Stimulated activated CD8-positive, alpha-beta memory T cell treated with anti-CD3 and anti-CD28 coated beads, Interleukin-12 subunit alpha, Interleukin-12 subunit beta, amount 100 ng/mL, for 4 hours (primary cell): ENCODE measurements around the gene PAX8.

Experiments
- DNase-seq: peaks from one replicate; pipeline ENCODE4 v3.0.0-alpha.2; 2020; ENCODE audit warnings: low read depth

The PAX8 gene

DNA sequence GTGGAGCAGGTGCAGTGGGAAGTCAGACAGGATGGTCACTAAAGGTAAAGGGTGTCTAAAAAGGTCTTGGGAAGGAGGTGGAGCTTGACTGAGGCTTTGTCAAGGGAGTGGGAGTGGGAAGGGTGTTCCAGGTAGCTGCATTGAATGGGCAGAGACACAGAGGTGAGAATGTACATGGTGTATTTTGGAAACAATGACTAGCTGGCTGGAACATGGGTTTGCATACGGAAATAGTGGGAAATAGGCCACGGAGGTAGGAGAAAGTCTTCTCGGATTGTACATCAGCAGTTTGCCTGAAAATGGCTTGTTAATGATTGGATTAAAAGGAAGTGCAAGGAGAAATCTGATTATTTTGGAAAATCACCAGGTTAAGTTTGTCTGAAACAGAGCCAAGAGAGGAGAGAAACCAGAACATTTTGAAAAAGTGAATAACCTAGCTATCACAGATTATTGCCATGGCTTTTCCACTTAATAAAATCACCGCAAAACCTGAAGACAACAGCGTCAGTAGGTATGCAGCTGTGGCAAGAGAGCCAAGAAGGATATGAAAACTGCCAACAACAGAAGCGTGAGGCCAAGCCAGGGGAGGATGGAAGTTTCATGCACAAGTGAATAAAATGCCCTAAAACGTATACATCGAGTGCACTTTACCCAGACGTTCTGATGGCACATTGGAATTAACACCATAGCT lies 13.9 kb downstream of the PAX8 start:
- no peak for DNase-seq

DNA sequence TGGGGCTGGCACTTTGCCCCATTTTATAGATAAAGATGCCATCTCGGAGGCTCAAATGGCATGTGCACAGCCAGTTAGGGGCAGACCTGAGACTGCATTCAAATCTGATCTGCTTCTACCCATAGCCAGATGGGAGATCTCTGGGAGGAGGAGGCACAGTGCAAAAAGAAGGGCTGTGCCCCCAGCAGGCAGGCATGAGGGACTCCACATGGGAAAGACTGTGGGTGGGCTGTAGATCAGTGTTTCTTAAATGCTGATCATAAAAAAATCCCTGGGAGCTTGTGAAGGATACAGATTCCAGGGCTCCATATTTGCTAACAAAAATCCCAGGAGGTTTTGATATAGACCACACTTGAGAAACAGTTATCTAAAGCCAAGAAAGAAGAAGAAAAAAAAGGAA lies 15.2 kb downstream of the PAX8 start:
- DNase-seq: no peak

DNA sequence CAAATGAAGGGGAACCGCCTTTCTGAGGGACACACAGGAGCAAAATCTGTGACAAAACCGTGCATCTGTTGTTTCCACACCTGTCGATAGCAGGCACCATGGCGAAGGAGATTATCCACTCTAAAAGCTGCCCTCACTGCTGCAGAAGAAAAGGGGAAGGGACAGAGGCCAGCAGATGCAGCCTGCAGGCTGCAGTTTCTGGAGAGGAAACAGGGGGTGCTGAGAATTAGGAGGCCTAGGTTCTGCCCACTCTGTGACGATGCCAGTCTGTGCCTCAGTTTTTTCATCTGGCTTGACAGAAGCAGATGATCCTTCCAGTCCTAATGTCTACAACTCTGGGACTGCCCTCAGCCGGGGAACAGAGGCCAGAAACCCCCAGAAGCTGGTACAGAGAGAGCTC lies 17.7 kb downstream of the PAX8 start:
- no peak for DNase-seq

DNA sequence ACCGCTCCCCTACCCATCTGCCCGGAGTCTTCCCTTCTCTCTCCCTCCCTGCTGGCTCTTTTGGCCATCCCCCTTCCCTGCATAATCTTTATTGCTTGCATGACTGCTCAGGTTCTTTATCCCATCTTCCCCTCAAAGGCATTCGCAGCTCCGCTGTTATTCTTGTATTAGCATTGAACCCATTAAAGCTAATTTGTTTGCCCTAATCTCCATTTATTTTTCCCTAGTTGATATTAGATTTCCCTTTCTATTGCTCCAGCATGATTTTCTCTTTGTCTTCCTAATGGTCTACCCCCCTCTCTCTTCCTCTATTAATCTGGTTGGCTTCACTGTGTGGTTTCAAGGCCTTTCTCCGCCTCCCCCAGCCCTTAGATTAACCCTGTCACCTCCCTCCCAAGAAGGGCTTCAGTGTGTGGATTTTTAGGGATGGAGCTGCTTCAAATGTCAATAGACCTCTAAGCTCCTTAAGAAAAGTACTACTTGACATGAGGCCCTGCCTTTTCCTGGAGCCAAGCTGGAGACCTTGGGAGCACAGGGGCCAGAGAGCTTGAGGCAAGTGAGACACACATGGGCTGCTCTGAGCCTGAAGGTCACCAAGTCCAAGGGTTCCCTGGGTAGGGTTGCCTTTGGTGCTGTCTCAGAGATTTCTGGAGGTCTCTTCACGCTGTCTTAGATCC lies 20.1 kb downstream of the PAX8 start:
- DNase-seq: no peak

DNA sequence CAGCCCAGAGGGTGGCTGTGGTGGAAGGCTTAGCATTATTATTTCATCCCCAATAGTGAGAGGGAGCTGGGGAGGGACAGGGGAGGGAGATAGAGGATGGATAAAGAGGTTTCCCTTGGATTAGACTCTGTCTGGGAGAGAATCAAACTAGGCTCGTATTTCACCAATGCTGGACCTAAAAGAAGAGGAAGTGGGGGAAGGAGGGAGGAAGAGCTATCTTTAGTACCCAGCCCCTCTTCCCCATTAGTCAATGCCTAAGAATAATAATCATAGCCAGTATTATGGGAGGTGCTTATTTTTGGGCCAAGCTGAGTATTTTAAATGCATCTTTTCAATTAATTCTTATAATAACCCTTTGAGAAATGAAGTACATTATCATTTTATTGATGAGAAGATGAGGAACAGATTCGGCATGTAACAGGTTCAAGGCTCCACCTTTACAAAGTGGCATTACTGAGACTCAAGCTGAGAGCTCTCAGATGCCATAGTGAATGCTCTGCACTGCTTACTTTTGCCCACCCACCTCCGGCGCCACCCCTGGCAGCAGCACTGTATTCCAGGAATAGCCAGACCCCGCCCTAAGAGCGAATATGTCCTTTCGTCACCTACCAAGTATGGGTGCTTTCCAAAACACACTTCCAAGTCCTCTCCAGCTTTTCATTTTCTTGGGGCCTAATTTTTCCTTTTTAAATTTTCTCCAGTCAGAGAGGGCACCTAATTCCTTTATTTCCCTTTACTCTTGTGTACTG lies 21.0 kb downstream of the PAX8 start:
- DNase-seq: no peak

DNA sequence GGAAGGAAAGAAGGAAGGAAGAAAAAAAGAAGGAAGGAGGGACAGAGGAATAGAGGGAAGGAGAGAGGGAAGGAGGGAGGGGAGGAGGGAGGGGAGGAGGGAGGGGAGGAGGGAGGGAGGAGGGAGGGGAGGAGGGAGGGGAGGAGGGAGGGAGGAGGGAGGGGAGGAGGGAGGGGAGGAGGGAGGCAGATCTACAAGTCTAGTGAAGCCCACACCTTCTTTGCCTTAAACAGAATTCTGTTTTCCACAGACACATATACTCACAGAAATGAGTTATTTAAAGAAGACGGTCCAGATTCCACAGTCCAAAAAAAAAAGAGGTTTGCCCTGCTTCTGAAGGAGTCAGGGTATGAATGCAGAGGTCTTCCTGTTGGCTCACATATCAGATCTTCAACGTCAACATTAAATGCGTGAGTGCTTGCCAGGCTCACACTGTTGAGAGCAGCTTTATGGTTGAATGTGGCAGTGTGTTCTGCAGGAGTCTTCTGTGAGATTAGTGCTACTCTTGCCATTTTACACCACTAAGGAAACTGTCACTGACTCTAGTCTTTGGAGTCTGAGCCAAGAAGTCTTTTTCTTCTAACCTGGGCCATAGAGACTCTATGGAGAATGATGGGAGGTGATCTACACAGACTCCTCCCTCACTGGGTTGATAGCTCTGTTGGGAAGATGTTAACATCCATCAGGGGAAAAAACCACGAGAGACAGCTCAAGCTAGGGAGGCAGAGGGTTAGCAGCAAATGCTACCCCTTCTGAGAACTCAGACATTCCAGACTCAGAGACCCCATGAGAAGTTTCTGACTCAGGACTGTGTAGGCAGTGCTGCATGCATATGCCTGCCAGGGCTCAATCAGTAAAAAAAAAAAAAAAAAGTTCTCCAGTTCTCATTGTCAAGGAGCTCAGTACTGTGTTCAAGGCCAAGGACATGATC lies 23.3 kb downstream of the PAX8 start:
- no peak for DNase-seq

DNA sequence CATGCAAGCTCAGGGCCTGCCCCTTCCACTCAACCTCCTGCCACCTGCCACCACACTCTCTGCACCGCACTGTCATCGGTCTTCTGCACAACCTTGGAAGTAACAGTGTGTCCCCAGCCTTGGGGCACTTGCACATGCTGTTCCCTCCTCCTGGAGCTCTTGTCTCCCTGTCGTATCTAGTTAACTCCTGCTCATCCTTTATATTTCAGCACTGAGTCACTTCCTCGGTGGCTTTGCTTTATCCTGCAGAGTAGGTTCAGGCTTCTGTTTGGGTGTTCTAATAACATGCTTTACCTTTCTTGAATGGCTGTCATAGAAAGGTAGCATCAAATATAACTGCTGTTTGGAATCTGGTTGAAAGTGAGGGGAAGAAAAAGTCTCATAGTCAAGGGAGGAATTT lies 25.3 kb downstream of the PAX8 start:
- no peak for DNase-seq

DNA sequence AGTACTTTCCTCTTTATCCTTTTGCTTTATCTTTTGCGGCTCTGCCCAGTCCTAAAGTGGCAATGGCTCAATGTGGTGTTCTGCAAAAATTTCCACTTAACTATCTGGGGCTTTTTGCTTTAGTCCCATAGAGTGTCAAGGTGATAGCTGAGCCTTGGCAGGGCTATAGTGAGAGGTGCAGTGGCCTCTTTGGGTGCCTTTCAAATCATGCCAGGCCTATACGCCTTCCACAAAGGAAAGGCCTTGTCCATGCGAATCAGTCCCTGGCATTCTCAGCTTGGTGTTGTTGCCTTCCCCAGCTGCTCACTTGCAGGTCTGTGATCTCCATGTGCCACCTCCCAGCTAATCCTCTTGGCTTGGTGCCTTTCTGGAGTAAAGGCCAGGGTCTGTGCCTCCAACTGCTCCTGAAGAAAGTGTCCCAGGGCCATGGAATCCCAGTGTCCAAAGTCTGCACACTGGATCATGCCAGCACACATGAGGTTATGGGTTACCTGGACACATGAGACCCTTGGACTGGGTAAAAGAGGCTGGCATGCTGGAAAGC lies 26.6 kb downstream of the PAX8 start:
- DNase-seq: no peak

DNA sequence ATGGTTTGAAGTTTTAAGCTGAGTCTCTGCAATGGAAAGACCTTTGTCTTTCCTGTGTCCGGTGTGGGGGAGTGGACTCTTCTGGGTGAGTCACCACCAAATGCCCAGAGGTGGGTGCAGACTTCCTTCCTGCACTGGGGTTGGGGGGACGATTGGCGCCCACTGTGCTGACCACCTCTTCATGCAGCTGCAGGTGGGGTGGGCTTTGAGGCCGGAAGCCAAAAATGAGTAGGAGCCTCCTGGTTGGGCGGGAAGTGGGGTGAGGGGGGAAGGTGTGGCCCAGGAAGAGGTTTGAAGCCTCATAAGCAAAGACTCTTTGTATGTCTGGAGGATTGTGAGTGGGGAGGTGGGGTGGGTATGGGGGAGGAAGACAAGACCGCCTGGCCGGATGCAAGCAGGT lies 27.6 kb downstream of the PAX8 start:
- DNase-seq: no peak

DNA sequence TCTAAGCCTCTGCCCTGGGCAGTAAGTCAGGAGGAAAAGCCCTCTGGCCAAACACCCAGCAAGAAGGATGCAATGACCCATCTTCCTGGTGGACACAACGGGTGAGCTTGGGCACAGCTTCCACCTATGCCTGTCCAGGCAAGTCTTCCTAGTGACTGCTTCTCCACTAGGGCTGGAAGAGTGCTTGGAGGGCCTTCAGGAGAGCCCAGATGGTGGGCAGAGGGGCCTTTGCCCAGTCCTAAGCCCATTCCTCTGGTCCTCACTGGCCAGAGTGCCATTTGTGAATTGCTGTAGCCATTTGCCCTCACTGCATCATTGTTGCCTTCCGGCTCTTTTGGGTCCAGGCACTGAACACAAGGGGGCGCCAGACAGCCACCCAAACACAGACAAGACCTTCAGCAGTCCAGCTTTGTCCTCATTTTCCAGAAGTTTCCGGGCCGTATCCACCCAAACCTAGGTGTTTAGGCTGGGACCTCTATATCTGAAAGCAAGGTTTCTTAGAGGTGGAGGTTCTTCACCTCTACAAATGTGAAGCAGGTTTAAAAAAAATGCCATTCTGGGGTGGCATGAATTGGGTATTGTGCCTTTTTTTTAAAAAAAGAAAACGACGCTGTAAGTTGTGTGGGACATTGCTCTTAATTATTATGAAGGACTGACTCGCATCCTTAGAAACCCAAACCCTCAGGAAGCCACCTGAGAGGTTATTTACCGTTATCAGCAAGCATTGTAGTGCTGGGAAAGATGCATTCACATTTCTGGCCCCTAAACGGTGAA lies 29.5 kb downstream of the PAX8 start:
- DNase-seq: peak; percentile 46

DNA sequence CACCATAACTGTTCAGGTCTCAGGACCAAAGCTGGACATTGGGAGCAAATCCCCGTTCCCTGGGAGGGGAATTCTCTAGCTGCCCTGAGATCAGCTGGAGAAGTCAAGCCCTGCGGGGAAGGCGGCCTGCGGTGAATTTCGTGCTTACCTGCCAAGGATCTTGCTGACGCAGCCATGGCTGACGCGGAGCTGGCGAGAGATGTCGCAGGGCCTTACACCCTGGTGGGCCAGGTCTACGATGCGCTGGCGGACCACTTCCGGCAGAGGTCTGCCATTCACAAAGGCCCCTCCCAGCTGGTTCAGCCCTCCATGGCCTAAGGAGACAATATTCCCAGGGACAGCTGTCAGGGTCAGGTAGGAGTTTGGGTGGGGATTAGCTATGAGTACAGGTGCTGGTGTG lies 32.1 kb downstream of the PAX8 start:
- DNase-seq: no peak

DNA sequence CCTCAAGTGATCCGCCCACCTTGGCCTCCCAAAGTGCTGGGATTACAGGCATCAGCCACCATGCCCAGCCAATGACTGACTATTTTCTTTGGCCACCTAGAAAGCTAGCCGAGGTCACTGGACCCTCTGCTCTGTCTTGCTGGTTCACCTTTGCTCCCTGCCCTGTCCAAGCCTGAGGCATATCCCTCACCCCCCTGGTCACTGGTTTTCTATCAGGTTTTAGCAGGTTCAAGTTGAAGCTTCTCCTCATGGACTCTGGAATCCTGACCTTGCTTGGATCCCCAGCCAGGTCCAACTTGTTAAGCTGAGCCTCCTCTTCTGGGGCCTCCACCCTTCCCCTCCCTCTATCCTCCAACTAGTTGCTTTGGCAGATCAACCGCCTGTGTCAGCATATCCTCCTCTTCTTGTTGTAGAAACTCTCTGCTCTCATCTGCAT lies 33.4 kb downstream of the PAX8 start:
- DNase-seq: no peak

DNA sequence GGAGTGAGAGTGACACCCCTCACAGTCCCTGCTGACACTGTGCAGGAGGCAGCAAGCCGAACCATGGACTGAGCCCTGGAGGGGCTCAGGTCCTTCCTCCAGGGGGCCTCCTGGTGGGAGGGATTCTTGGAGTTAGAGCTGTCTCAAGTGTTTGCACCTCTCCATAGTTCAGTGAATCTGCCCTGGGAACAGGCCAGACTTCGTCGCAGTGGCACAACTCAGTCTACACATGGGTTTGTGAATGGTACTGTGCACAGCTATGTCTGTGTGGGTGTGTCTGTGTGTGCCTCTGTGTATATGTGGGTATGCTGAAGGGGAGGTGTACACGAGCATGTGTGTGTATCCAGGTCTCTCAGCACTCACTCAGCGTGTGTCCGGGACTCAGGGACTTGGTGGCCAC lies 36.4 kb downstream of the PAX8 start:
- no peak for DNase-seq

DNA sequence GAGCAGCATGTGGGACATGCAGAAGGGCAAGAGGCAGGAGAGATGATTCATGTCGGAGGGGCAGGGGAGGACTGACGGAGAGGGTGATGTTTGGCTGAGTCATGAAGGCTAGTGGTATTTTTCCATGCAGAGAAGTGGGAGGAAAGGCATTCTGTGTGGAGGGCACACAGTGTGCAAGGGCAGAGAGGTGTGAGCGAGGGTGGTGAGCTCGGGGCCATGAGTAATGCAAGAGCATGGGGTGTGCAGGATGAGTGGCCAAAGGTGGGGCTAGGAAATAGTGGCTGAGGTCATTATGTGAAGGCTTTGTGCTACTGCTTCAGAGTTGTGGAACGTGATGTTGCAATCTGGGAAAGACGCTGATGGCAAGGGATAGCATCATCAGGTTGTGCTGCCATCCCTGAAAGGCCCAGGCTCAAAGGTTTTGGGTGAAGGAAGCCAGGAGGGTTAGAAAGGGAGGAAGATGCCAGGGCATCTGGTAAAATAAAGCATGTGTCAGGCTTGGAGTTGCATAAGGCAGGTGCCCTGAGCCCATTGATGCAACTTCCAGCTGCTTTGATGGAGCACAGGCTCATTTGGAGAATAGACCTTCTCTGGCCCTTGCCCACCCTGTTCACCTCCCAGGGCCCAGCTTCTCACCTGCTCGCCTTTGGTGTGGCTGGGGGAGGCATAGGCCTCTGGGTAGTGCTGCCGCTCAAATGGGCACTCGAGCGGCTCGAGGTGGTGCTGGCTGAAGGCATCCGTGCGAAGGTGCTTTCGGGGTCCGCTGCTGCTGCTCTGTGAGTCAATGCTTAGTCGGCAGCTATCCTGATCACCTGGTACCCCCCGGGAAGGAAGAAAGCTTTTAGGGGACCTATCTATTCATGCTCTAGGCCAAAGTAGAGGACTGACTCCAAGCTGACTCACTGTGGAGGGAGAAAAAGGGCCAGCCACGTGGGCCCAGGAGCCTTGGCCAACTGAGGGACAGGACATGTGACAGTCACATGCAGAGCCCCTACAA lies 37.5 kb downstream of the PAX8 start:
- DNase-seq: peak; percentile 21

DNA sequence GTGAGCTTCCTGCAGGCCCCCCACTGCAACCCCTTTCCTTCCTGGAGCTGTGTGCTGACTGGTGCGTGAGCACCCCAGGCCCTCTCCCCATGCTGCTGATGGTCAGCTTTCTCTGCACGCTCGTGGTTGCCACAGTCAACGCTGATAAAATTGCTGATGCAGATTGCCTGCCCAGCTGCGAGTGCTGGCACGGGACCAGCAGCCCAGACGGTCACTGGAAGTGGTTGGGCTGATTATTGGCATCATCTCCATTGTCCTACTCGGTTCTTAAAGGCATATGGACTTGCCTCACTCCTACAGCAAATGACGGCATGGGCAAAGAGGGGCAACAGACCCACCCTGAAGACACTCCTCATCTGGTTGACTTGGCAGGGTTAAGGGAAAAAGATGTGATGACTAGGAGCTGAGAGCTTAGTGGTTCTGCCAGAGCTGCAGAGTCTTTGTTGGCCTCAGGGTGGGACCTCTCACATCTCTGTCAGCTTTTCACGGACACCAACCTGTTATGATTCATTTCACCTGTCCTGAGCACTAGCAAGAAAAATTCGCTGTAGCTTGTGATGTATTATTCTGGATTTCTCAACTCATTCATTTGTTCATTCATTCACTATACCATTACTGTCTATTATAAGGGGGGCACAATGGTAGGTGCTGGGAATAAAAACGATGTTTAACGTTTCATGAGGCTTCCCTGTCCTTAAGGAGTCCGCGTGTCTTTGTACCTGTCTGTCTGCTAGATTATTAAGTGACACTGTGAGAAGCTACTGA lies 38.4 kb downstream of the PAX8 start:
- no peak for DNase-seq

DNA sequence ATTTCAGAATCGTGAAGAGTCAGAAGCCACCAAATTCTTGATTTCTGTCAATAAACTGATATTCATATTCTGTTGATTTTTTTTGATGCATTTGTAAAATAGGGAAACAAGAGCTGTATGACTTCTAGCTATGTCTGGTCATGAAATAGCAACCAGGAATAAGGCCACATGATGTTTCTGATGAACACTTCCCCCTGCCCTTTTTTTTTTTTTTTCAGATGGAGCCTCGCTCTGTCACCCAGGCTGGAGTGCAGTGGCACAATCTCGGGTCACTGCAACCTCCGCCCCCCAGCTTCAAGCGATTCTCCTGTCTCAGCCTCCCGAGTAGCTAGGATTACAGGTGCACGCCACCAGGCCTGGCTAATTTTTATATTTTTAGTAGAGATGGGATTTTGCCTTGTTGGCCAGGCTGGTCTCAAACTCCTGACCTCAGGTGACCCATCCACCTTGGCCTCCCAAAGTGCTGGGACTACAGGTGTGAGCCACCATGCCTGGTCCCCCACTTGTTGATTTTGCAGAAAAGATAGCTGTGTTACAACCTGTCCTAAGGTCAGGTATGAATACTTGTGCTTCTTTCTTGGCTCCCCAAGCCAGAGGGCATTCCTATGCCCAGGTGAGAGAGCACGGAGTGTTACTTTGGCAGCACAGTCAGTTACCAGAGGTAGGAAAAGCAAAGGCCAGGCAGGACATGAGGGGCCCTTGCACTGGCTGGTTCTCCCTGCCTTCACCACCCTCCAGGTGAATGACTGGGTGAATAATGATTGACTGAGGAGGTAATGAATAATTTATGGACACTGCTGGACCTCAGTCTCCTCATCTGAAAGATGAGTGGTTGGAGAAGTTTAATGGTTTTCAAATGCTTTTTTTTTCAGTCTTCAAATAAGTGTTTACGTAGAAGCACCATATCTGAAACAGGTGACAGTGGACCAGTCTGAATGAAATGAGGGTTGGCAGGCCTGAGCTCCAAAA lies 39.6 kb downstream of the PAX8 start:
- no peak for DNase-seq

DNA sequence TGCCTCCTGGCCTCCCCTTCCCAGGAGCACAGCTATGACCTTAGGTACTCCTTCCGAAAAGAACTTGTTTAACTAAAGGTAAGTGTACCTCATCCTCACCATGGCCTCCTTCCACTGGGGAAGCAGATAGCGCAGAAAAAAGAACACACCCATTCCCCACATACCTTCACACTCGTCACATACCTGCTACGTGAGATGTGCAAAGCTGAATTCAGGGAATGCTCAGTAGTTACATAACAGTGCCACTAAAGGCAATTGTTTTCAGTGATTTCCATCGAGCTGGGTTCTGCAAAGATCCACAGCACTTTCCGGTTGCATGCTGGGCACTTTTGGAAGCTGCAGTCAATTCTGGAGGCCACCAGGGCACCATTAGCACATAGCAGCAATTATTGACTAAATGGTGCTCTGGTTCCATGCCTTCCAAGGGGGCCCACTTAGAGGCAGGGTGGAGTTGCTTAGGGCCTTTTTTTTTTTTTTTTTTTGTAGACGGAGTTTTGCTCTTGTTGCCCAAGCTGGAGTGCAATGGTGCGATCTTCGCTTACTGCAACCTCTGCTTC lies 41.0 kb downstream of the PAX8 start:
- DNase-seq: no peak
